Measurements from ENCODE around the gene CRIP3. TPM values are rescaled to one million over a fixed set of nuclear protein-coding genes. Genes with fewer than 3 reads are reported as not detected.

CRIP3 gene
- total and polyA plus RNA-seq, 2 of the 13 experiments (the other 11 are each of a cell fraction or from before 2014, with no cell fraction given), result 6.3 to 9.3 TPM

DNA sequence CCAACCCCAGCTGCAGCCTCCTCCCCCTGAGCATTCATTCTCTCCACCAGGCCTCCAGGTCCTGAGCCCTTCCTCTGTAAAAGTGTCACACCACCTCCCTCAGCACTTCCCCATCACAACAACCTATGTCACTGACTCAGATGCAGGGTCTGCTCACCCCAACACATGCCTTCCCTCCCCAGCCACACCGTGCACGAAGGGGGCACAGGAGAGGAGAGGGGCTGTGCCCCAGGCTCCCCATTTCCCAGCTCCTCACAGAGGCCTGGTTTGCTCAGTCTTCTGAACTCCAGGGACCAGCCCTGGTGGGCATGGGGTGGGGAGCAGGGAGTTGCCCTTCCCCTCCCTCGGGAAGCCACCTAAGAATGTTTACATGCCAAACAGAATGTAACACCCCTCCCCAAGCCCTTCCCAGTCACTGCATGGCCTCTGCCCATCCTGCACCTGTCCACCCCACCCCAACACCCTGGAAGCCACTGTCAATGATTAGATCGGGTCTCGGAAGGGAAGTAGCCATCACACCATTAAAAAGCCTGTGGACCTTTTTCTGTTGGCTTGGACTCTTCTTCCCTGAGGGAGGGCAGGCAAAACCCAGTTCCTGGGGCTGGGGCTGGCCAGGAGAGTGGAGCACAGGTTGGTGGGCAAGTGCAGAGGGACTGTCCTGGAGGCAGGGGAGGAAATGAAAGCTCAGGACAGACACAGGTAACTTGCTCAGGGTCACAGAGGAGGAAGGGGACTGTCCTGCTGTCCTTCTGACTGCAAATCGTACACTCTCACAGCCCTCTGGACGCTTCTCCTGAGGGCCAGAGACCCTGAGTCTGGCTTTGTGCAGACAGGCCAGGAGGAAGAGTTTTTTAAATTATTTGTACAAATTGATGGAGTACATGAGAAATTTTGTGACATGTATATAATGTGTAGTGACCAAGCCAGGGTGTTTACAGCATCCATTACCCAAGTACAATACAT lies 20.6 kb downstream of the CRIP3 start (continued):
- TF ChIP-seq, protein P1, sequence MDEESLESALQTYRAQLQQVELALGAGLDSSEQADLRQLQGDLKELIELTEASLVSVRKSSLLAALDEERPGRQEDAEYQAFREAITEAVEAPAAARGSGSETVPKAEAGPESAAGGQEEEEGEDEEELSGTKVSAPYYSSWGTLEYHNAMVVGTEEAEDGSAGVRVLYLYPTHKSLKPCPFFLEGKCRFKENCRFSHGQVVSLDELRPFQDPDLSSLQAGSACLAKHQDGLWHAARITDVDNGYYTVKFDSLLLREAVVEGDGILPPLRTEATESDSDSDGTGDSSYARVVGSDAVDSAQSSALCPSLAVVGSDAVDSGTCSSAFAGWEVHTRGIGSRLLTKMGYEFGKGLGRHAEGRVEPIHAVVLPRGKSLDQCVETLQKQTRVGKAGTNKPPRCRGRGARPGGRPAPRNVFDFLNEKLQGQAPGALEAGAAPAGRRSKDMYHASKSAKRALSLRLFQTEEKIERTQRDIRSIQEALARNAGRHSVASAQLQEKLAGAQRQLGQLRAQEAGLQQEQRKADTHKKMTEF (CRISPR knock-in tag; IDR thresholded peaks at IDR 0.05), result no peak; the same call in 1 of the 2 replicates
- TF ChIP-seq, protein P2, sequence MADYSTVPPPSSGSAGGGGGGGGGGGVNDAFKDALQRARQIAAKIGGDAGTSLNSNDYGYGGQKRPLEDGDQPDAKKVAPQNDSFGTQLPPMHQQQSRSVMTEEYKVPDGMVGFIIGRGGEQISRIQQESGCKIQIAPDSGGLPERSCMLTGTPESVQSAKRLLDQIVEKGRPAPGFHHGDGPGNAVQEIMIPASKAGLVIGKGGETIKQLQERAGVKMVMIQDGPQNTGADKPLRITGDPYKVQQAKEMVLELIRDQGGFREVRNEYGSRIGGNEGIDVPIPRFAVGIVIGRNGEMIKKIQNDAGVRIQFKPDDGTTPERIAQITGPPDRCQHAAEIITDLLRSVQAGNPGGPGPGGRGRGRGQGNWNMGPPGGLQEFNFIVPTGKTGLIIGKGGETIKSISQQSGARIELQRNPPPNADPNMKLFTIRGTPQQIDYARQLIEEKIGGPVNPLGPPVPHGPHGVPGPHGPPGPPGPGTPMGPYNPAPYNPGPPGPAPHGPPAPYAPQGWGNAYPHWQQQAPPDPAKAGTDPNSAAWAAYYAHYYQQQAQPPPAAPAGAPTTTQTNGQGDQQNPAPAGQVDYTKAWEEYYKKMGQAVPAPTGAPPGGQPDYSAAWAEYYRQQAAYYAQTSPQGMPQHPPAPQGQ (CRISPR knock-in tag; IDR thresholded peaks at IDR 0.05; ENCODE audit: borderline replicate concordance), result no peak
- TF ChIP-seq ZNF776 (CRISPR knock-in tag; IDR thresholded peaks at IDR 0.05) (no peak), ZNF569 (CRISPR knock-in tag; IDR thresholded peaks at IDR 0.05; ENCODE audit: borderline replicate concordance) (no peak), ZFX (CRISPR knock-in tag; IDR thresholded peaks at IDR 0.05; ENCODE audit: low read depth) (no peak), ZFP90 (CRISPR knock-in tag; IDR thresholded peaks at IDR 0.05; ENCODE audit: borderline replicate concordance) (no peak), MBD4 (IDR thresholded peaks at IDR 0.05; ENCODE audit: borderline replicate concordance, low read length) (no peak)
- TF ChIP-seq, protein P3, sequence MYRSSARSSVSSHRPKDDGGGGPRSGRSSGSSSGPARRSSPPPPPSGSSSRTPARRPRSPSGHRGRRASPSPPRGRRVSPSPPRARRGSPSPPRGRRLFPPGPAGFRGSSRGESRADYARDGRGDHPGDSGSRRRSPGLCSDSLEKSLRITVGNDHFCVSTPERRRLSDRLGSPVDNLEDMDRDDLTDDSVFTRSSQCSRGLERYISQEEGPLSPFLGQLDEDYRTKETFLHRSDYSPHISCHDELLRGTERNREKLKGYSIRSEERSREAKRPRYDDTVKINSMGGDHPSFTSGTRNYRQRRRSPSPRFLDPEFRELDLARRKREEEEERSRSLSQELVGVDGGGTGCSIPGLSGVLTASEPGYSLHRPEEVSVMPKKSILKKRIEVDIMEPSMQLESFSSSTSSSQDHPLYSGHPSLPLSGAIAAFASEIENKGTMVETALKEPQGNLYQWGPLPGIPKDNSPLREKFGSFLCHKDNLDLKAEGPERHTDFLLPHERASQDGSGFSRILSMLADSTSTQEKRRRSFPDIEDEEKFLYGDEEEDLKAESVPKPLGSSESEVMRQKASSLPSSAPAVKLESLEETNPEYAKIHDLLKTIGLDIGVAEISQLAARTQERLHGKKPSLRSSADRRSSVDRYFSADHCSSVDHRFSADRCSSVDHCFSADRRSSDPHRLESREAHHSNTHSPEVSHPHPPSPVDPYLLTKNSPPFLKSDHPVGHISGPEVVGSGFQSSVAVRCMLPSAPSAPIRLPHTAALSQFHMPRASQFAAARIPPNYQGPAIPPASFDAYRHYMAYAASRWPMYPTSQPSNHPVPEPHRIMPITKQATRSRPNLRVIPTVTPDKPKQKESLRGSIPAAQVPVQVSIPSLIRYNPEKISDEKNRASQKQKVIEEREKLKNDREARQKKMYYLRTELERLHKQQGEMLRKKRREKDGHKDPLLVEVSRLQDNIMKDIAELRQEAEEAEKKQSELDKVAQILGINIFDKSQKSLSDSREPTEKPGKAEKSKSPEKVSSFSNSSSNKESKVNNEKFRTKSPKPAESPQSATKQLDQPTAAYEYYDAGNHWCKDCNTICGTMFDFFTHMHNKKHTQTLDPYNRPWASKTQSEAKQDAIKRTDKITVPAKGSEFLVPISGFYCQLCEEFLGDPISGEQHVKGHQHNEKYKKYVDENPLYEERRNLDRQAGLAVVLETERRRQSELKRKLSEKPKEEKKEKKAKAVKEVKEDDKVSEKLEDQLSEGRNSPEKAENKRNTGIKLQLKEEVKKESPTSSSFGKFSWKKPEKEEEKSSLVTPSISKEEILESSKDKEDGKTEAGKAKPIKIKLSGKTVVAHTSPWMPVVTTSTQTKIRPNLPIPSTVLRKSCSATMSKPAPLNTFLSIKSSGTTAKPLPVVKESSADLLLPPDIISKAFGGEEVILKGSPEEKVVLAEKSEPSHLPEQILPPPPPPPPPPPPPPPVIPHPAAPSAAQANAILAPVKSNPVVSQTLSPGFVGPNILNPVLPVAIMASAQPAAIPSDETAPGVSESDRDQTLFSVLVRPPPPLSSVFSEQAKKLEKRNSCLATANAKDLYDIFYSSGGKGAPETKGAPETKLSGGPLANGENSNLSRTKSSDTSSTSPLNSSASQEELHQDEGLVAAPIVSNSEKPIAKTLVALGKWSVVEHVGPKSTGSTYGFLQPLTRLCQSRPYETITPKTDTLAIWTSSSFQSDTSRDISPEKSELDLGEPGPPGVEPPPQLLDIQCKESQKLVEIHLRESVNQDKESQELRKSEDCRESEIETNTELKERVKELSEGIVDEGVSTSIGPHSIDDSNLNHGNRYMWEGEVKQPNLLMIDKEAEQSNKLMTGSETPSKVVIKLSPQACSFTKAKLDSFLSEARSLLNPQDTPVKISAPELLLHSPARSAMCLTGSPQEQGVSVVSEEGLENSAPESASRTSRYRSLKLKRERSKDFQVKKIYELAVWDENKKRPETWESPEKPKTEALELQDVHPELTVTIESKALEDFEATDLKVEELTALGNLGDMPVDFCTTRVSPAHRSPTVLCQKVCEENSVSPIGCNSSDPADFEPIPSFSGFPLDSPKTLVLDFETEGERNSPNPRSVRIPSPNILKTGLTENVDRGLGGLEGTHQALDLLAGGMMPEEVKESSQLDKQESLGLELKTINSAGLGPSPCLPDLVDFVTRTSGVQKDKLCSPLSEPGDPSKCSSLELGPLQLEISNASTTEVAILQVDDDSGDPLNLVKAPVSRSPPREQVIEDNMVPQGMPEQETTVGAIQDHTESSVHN (CRISPR knock-in tag; IDR thresholded peaks at IDR 0.05), result no peak
- TF ChIP-seq, protein P4, sequence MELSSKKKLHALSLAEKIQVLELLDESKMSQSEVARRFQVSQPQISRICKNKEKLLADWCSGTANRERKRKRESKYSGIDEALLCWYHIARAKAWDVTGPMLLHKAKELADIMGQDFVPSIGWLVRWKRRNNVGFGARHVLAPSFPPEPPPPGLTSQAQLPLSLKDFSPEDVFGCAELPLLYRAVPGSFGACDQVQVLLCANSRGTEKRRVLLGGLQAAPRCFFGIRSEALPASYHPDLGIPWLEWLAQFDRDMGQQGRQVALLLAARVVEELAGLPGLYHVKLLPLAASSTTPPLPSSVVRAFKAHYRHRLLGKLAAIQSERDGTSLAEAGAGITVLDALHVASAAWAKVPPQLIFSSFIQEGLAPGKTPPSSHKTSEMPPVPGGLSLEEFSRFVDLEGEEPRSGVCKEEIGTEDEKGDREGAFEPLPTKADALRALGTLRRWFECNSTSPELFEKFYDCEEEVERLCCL (CRISPR knock-in tag; IDR thresholded peaks at IDR 0.05; ENCODE audit: borderline replicate concordance), result no peak
